T-helper 2 cell treated with Interferon-gamma antibody and Interleukin-4, amounts not matched to agents 100 ng/mL and 5 ng/mL, for 36 hours (primary cell): ENCODE data around the gene DEAF1. TPM values are rescaled to one million over a fixed set of nuclear protein-coding genes. Genes with fewer than 3 reads are reported as not detected.

Experiments used
- intact Hi-C: fragments of 100-400 bp; cut with micrococcal nuclease; formaldehyde crosslinking; loops from one replicate; pipeline ENCODE4 v1.15.1; 2023
- total RNA-seq: library from RNA; stranded (reverse); gene quantifications from 2 replicates; pipeline ENCODE4 v1.2.3, GENCODE V29; 2022

Gene DEAF1
- total RNA-seq, 1 donor from 2014 or later, result 49.3 TPM

DNA sequence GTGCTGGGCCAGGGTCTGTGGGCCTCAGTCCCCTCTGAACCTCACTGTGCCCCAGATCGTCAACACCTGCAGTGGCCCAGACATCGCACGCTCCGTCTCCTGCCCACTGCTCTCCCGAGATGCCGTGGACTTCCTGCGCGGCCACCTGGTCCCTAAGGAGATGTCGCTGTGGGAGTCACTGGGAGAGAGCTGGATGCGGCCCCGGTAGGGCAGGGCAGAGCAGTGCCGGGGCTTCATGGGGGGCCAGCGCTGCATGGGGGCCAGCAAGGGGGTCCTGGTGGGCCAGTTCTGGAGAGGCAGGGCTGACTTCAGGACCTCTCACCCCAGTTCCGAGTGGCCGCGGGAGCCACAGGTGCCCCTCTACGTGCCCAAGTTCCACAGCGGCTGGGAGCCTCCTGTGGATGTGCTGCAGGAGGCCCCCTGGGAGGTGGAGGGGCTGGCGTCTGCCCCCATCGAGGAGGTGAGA is 27.4 kb upstream of the DEAF1 start:
- intact Hi-C loops, result loop anchor here (10.0 kb wide), 1 partner anchor 108 kb away; the partner anchor contains the start of gene IRF7

DNA sequence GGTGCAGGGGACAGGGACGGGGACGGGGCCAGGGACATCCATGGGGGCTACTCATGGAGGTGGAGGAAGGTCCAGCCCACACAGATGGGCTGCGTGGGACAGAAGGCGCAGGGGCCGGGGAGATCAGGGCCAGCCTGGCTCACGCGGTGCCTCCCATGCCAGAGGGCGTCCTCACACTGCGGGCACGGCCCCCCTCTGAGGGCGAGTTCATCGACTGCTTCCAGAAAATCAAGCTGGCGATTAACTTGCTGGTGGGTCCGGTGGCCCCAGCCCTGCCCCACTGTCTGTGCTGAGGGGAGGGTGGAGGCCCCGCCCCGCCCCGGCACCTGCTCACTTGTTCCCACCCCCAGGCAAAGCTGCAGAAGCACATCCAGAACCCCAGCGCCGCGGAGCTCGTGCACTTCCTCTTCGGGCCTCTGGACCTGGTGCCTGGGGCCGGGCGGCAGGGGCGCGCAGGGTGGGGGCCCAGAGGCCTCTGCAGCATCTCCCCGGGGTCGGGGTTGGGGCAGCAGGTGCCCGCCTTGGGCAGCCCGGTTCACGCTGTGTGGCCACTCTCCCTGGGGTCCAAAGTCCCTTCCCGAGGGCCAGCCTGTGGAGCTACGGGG is 26.8 kb upstream of the DEAF1 start:
- intact Hi-C loops, result loop anchor here (10.0 kb wide), 1 partner anchor 107 kb away; the partner anchor contains the start of gene IRF7

- intact Hi-C loops, result loop anchor here (10.0 kb wide), 1 partner anchor 106 kb away; the partner anchor contains the start of gene IRF7
Observed at GRCh38 chr11:721247-721740, 26.3 kb upstream of the DEAF1 start.

DNA sequence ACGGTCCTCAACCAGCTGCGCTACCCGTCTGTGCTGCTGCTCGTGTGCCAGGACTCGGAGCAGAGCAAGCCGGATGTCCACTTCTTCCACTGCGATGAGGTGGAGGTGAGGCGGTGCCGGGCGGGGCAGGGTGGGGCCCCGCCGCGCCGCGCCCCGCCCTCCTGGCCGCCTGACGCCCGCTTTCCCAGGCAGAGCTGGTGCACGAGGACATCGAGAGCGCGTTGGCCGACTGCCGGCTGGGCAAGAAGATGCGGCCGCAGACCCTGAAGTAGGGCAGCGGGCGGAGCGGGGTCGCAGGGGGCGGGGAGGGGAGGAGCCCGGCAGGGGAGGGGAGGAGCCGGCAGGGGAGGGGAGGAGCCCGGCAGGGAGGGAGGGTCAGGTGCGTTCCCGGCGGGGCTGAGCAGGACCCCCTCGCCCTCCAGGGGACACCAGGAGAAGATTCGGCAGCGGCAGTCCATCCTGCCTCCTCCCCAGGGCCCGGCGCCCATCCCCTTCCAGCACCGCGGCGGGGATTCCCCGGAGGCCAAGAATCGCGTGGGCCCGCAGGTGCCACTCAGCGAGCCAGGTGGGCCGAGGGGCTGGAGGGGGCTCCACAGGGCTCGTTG is 25.7 kb upstream of the DEAF1 start:
- intact Hi-C loops, result loop anchor here (10.0 kb wide), 1 partner anchor 106 kb away; the partner anchor contains the start of gene IRF7

DNA sequence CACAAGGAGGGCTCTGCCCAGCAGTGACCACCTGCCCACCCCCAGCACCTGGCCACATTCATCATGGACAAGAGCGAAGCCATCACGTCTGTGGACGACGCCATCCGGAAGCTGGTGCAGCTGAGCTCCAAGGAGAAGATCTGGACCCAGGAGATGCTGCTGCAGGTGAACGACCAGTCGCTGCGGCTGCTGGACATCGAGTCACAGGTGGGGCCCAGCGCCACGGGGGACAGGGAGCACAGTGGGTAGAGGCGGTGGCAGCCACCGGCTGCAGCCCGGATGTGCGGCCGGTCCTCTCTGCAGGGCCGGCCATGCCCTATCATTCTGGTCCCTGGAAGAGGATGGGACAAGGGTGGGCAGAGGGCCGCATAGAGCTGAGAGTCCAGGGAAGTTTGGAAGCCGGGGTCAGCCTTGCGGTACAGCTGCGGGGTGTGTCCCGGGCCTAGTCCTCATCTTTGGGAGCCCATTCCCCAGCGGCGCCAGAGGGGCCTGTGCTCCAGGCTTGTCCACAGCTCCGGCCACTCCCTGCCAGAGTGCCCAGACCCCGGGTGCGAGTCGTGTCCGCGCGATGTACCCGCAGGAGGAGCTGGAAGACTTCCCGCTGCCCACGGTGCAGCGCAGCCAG is 25.1 kb upstream of the DEAF1 start:
- intact Hi-C loops, result loop anchor here (10.0 kb wide), 1 partner anchor 105 kb away; the partner anchor contains the start of gene IRF7

GRCh38 chr11:719214-720016 is 24.4 kb upstream of the DEAF1 start:
- intact Hi-C loops, result loop anchor here (10.0 kb wide), 1 partner anchor 105 kb away; the partner anchor contains the start of gene IRF7

DNA sequence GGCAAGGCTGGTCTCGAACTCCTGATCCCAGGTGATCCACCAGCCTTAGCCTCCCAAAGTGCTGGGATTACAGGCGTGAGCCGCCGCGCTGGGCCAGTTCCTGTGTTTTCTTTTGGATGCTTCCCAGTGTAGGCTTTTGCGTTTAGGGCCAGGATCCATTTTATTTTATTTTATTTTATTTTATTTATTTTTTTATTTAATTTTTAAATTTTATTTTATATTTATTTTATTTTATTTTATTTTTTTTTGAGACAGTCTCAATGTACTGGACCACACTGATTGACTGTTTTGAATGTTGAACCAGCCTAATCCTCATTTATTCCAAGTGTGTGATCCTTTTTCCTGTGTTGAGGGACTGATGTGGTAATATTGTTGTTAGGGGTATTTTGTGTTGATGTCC is 19.4 kb upstream of the DEAF1 start:
- intact Hi-C loops, result no loop called here

- intact Hi-C loops, result no loop called here
Observed at GRCh38 chr11:709109-709997, 14.3 kb upstream of the DEAF1 start.

- intact Hi-C loops, result no loop called here
Observed at GRCh38 chr11:708511-708910, 13.5 kb upstream of the DEAF1 start.

DNA sequence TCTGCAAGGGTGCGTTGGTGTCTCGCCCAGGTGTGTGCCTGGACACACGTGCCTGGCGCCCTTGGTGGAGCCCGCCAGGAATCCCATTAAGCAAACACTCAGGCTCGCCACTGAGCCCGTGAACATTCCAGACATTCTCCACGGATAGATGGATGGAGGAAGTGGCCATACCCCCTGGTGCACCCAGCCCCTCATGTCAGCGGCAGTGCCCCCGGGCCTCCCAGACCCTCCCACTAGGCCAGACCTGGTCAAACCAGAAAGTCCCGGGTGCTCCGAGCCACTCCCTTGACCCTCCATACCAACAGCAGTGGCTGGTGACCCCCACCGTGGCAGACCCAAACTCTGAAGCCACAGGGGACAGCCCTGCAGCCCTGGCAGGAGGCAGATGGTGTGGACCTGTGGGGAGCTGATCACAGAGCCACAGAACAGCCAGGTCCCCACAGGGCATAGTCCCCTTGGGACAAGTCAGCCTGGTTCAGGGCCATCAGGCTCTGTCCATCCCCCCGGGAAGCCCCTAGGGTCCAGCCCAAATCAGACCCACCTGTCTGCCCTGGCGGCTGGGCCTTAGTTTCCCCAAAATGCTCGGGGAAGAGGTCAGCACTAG is 12.9 kb upstream of the DEAF1 start:
- intact Hi-C loops, result no loop called here

- intact Hi-C loops, result no loop called here
Observed at GRCh38 chr11:706957-707816, 12.2 kb upstream of the DEAF1 start.

- intact Hi-C loops, result no loop called here
Observed at GRCh38 chr11:706439-706956, 11.5 kb upstream of the DEAF1 start.

- intact Hi-C loops, result no loop called here
Observed at GRCh38 chr11:705646-706438, 10.8 kb upstream of the DEAF1 start, which contains the start of gene EPS8L2. Gene EPS8L2 (plus strand): TSS chr11:706231. CDS start chr11:709408, 3,177 bp downstream.

GRCh38 chr11:704781-705645 is 10.0 kb upstream of the DEAF1 start:
- intact Hi-C loops, result no loop called here

DNA sequence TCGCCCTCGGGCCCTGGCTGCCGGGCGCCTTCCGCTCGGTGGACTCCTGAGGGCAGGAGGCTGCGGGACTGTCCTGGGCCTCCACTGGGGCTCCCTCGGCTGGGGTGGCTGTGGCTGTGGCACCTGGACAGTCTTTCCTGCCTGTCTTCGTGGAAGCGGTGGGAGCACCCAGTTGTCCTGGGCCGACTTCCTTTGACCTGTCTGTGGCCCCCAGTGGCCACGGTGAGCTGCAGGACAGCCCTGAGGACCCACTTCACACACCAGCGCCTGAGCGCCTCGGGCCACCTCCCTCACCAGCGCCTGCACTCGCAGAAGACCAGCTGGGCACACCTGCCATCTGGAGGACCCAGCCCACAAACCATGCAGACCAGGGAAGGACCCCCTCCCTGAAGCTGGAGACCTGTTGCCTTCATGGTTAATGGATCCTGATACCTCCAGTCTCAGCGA is 9.2 kb upstream of the DEAF1 start:
- intact Hi-C loops, result no loop called here

DNA sequence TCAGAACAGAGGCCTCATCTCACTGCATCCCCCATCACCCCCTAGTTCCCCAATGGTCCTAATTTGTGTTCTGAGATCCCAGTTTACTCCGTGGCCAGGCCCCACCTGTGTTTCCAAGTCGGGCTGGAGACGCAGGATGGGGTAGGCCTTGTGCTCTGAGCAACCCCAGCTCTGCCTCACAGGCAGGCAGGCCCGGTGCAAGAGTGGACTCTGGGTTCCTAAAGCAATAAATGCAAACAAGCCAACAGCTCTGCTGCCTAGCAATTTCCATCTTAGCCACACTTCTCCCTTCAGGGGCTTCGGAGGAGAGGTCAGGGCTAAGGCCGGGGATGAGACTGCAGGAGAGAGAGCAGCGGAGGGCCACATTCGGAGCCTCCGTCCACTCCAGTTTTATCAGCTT is 8.5 kb upstream of the DEAF1 start:
- intact Hi-C loops, result no loop called here
